Testis (tissue), 5 donors: Measurements from ENCODE around the gene EPHA6. TPM values are rescaled to one million over a fixed set of nuclear protein-coding genes. Genes with fewer than 3 reads are reported as not detected.

ENCODE experiments used
- DNase-seq: peaks from one replicate; pipeline ENCODE4 v3.0.0-alpha.2; 2019
- H3K27ac ChIP-seq, 2 donors: fragments of 200-600 bp; sonication (generic); one replicate each; pipeline ENCODE4 v1.5.1; 2019
- H3K27me3 ChIP-seq: fragments of 200-600 bp; sonication (generic); one replicate; pipeline ENCODE4 v1.5.1; 2019
- H3K36me3 ChIP-seq: fragments of 200-600 bp; sonication (generic); one replicate; pipeline ENCODE4 v1.5.1; 2017; ENCODE audit warnings: low read depth; ENCODE audit errors: missing control alignments
- H3K4me1 ChIP-seq: fragments of 200-600 bp; sonication (generic); one replicate; pipeline ENCODE4 v1.5.1; 2019
- H3K4me3 ChIP-seq, 2 donors: fragments of 200-600 bp; sonication (generic); one replicate each; pipeline ENCODE4 v1.5.1; 2017 to 2019
- H3K9me3 ChIP-seq: fragments of 200-600 bp; sonication (generic); one replicate; pipeline ENCODE4 v1.5.1; 2017
- CTCF ChIP-seq, 3 experiments: fragments of 450-650 bp in 2 of 3; fragments of 200-600 bp in 1 of 3; sonication (generic) in 1 of 3; IDR thresholded peaks; one replicate each; pipeline ENCODE4 v1.5.1; 2016 to 2019; ENCODE audit warnings: antibody characterized with exemption in 3 of 3, mild to moderate bottlenecking in 2 of 3, moderate library complexity in 1 of 3
- POLR2A ChIP-seq: fragments of 450-650 bp; IDR thresholded peaks from one replicate; pipeline ENCODE4 v1.6.1; 2017; ENCODE audit warnings: antibody characterized with exemption, mild to moderate bottlenecking, moderate library complexity
- WGBS, 2 donors: methylation state at CpG; one replicate each; pipeline ENCODE4 v1.1.5; 2018; 5-methylcytosine and 5-hydroxymethylcytosine counted together
- intact Hi-C: fragments of 100-400 bp; cut with DNase I; formaldehyde crosslinking; loops from one replicate; pipeline ENCODE4 v1.15.1; 2023; ENCODE audit warnings: low total_unique reads
- long read RNA-seq, 2 donors: transcript quantifications; one replicate each; lab custom pipeline, GENCODE V29; 2026
- polyA plus RNA-seq: library from polyadenylated mRNA; stranded (reverse); fragments of 350-450 nt; fragmentation: Illumina TruSeq; extraction: RNeasy Lipid Tissue Mini Kit (QIAGEN cat#74804); gene quantifications from one replicate; pipeline ENCODE4 v1.2.3, GENCODE V29; 2014; ENCODE audit warnings: low read depth, low replicate concordance; ENCODE audit not compliant: insufficient read depth
- total RNA-seq, 2 donors: library from RNA; depleted of rRNA; stranded (reverse); fragments of >200 nt; gene quantifications; one replicate each; pipeline ENCODE4 v1.2.3, GENCODE V29; 2016

Gene EPHA6
- total RNA-seq (10 to 100 TPM in 1 of 2 donors, 1 to 10 TPM in 1; 9.8 to 21.2 TPM), polyA plus RNA-seq (33.0 TPM)
- long read RNA-seq, donor 1 = 0 reads
- long read RNA-seq, donor 2 = 0 reads

- Histone ChIP-seq H3K27me3 (no peaks in the 10 kb centered on the region), H3K36me3 (no peaks in the 10 kb centered on the region), H3K9me3 (no peaks in the 10 kb centered on the region), H3K27ac (peak within 1 kb of the TSS; percentile 9 to 26), H3K4me1 (peaks cover 3% of the 10 kb centered on the region), H3K4me3 (peak within 1 kb of the TSS; percentile 47 to 67)
- TF ChIP-seq CTCF (IDR thresholded peaks at IDR 0.05) (no peak), POLR2A (no peak)
- WGBS, 2 donors = 0 to 1% methylated on average over 20 to 66 of the region's 83 CpGs
- intact Hi-C loops = no loop called here
- peak; percentile 64 for DNase-seq
Measured at GRCh38 chr3:96813820-96814650, at the start of gene EPHA6. EPHA6 (plus strand) TSS chr3:96814594.

- WGBS, 2 donors = 31 to 68% methylated on average over 20 to 43 of the region's 43 CpGs
- peak overlapping the region; percentile 24 to 32 for H3K4me3 ChIP-seq
Measured at GRCh38 chr3:96776818-96777217, 37.6 kb upstream of the EPHA6 start.

GRCh38 chr3:96779810-96780209 lies 34.6 kb upstream of the EPHA6 start:
- Histone ChIP-seq H3K9me3 (no peaks in the 10 kb centered on the region), H3K4me3 (no peak overlapping the region), H3K4me1 (no peaks in the 10 kb centered on the region), H3K27me3 (no peaks in the 10 kb centered on the region), H3K36me3 (no peaks in the 10 kb centered on the region), H3K27ac (no peak overlapping the region)
- 84 to 85% methylated on average over 6 of the region's 6 CpGs for WGBS, 2 donors
- intact Hi-C loops = no loop called here
- no peak for TF ChIP-seq POLR2A
- TF ChIP-seq CTCF (IDR thresholded peaks at IDR 0.05) = no peak
- no peak for DNase-seq

More at GRCh38 chr3:96776818-96777217, 37.6 kb upstream of the EPHA6 start:
- TF ChIP-seq CTCF (IDR thresholded peaks at IDR 0.05) (no peak), POLR2A (no peak)
- DNase-seq = peak; percentile 27
- Histone ChIP-seq H3K36me3 (no peaks in the 10 kb centered on the region), H3K27me3 (no peaks in the 10 kb centered on the region), H3K27ac (no peak overlapping the region), H3K9me3 (no peaks in the 10 kb centered on the region), H3K4me1 (no peaks in the 10 kb centered on the region)
- intact Hi-C loops = no loop called here

GRCh38 chr3:96796101-96796500 lies 18.3 kb upstream of the EPHA6 start:
- TF ChIP-seq CTCF (IDR thresholded peaks at IDR 0.05) (no peak), POLR2A (no peak)
- Histone ChIP-seq H3K27me3 (no peaks in the 10 kb centered on the region), H3K27ac (no peak overlapping the region), H3K4me1 (no peaks in the 10 kb centered on the region), H3K36me3 (no peaks in the 10 kb centered on the region), H3K9me3 (no peaks in the 10 kb centered on the region), H3K4me3 (no peak overlapping the region)
- 92 to 95% methylated on average over 5 of the region's 5 CpGs for WGBS, 2 donors
- no peak for DNase-seq
- intact Hi-C loops = no loop called here
